Activated CD8-positive, alpha-beta T cell treated with anti-CD3 and anti-CD28 coated beads, Interleukin-2, amount 10 ng/mL, durations not matched to agents 7 days and 5 days (primary cell): ENCODE data around the gene CNPY4. TPM values are rescaled to one million over a fixed set of nuclear protein-coding genes. Genes with fewer than 3 reads are reported as not detected.

Experiments
- ATAC-seq: fragments of 150-1000 bp; cut with Tn5 transposase; one replicate; pipeline ENCODE4 v1.10.0; 2021; ENCODE audit warnings: moderate library complexity
- CTCF ChIA-PET: fragments of 350-600 bp; sonication (Branson Sonifier 250); formaldehyde crosslinking; loops from one replicate; lab custom pipeline; 2021; ENCODE audit warnings: antibody characterized with exemption; lab: Charles Lee
- POLR2A ChIA-PET: fragments of 350-600 bp; sonication (Branson Sonifier 250); formaldehyde crosslinking; loops from one replicate; lab custom pipeline; 2021; ENCODE audit warnings: antibody characterized with exemption; lab: Charles Lee
- DNase-seq: peaks from one replicate; pipeline ENCODE4 v3.0.0-alpha.2; 2020
- H3K27ac Mint-ChIP-seq: one replicate; pipeline ENCODE4 v1.8.0; 2021; ENCODE audit warnings: mild to moderate bottlenecking, mixed read lengths
- H3K27me3 Mint-ChIP-seq: one replicate; pipeline ENCODE4 v1.8.0; 2021; ENCODE audit warnings: low read depth, mixed read lengths
- H3K36me3 Mint-ChIP-seq: one replicate; pipeline ENCODE4 v1.8.0; 2021; ENCODE audit warnings: low read depth, mixed read lengths
- H3K4me1 Mint-ChIP-seq: one replicate; pipeline ENCODE4 v1.8.0; 2021; ENCODE audit warnings: low read depth, mixed read lengths
- H3K4me3 Mint-ChIP-seq: one replicate; pipeline ENCODE4 v1.8.0; 2021; ENCODE audit warnings: mild to moderate bottlenecking, mixed read lengths
- H3K9me3 Mint-ChIP-seq: one replicate; pipeline ENCODE4 v1.8.0; 2022; ENCODE audit warnings: mixed read lengths; ENCODE audit not compliant: insufficient read depth
- total RNA-seq, 2 experiments: library from RNA; stranded (reverse); gene quantifications; one replicate each; pipeline ENCODE4 v1.2.3, GENCODE V29; 2021

Gene CNPY4, protein sequence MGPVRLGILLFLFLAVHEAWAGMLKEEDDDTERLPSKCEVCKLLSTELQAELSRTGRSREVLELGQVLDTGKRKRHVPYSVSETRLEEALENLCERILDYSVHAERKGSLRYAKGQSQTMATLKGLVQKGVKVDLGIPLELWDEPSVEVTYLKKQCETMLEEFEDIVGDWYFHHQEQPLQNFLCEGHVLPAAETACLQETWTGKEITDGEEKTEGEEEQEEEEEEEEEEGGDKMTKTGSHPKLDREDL
- total RNA-seq = 10 to 100 TPM; 32.4 to 35.5 TPM

DNA sequence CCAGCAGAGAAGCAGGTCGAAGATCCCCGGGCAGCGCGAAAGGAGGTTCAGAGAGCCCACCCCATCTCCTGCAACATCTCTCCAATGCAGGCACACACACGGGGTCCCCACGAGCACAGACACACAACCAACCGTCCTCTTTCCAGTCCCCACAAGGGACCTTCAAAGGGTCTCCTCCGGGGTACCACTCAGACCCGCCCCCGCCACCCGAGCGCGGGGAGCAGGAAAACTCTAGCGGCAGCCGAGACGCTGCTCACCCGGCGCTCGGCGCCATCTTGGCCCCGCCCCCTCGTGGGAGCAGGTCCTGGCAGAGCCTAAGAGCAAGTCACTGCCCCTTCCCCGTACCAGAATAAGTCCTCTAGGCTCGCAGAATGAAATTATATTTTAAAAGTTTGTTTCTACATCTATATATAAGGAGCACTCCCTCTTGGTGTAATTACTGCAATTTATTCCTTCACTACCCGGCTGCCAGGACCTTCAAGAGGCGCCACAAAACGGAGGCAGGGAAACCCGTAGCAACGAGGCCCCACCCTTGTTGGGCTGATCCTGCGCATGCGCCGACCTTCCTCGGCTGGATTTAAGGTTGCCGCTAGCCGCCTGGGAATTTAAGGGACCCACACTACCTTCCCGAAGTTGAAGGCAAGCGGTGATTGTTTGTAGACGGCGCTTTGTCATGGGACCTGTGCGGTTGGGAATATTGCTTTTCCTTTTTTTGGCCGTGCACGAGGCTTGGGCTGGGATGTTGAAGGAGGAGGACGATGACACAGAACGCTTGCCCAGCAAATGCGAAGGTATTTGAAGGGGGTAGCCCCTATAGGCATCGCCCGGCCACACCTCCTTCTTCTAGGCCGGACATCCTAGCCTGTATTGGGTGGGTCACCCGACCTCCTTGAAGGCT lies at the start of gene CNPY4, which contains the start of gene TAF6:
CNPY4 (plus strand) TSS at position 563 of the 898 bp plus-strand sequence; CDS start at position 674, 111 bp downstream.
TAF6 (minus strand) TSS at position 287 of the 898 bp plus-strand sequence. CDS start 5,149 bp downstream, outside the sequence.
- peak; percentile 77 for ATAC-seq
- ChIA-PET POLR2A (interaction anchor here (1.0 to 3.1 kb wide), 4 partner anchors 14 to 310 kb away, joined by 4 to 34 read pairs (median 5); partner anchors contain the start of genes AP4M1, MCM7, PVRIG and ZCWPW1), CTCF (interaction anchor here (0.7 to 2.0 kb wide), 8 partner anchors 9 to 289 kb away, joined by 3 to 11 read pairs (median 4); partner anchors contain the start of genes AP4M1 and MCM7)
- H3K4me3 Mint-ChIP-seq = peak within 1 kb of the TSS; percentile 93
- no peaks in the 10 kb centered on the region for H3K27me3 Mint-ChIP-seq
- no peaks in the 10 kb centered on the region for H3K9me3 Mint-ChIP-seq
- peaks cover 23% of the 10 kb centered on the region for H3K4me1 Mint-ChIP-seq
- H3K36me3 Mint-ChIP-seq = peaks cover 37% of the 10 kb centered on the region
- H3K27ac Mint-ChIP-seq = peak within 1 kb of the TSS; percentile 95
- peak; percentile 96 for DNase-seq

DNA sequence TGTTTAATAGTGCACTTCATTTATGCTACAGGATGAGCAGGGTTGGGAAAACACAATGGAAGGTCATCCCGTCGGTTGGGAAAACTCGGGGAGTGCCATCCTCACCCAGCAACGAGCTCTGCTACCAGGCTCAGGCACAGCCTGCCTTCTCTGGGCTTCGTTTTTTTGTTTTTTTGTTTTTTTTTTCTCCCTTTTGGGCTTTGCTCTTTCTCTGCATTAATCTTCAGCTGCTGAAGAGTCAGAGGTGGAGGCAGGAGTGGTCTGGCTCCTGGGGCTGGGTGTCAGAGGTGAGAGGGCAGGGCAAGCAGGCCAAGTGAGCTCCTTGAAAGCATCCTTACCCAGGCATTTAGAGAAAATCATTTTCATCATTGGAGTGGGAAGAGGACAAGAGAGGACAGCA lies 49.4 kb upstream of the CNPY4 start:
- H3K4me3 Mint-ChIP-seq = no peak overlapping the region
- POLR2A ChIA-PET = no interaction called here
- CTCF ChIA-PET = no interaction called here

DNA sequence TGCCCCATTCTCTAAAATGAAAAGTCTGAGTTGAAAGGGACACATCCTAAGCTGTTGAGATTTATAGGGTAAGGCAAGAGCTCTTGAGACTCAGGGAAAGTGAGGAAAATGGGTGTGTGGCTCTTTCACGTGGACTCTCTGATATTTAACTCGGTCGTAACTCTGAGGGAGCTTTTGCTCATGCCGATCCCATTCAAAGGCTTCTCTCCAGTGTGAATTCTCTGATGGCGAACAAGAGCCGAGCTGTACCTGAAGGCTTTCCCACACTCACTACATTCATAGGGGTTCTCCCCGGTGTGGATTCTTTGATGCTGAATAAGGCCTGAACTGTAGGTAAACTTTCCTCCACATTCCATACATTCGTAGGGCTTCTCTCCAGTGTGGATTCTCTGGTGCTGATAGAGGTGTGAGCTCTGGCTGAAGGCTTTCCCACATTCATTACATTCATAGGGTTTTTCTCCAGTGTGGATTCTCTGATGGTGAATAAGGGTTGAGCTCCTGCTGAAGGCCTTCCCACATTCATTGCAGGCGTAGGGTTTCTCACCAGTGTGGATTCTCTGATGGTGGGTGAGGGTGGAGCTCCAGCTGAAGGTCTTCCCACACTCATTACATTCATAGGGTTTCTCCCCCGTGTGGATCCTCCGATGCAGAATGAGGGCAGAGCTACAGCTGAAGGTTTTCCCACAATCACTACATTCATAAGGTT lies 48.3 kb upstream of the CNPY4 start:
- Mint-ChIP-seq H3K27ac (no peak overlapping the region), H3K36me3 (peaks cover 76% of the 10 kb centered on the region), H3K9me3 (peaks cover 26% of the 10 kb centered on the region), H3K27me3 (no peaks in the 10 kb centered on the region), H3K4me3 (no peak overlapping the region), H3K4me1 (no peaks in the 10 kb centered on the region)
- ATAC-seq = no peak
- ChIA-PET CTCF (interaction anchor here (0.8 to 1.1 kb wide), 3 partner anchors 8 to 18 kb away, joined by 3 to 5 read pairs (median 4); partner anchors contain the start of gene ZNF3), POLR2A (interaction anchor here (1.1 kb wide), 1 partner anchor 56 kb away, joined by 4 read pairs; the partner anchor contains the start of gene ZKSCAN1)
- DNase-seq = no peak

More for the DNA sequence above, 49.4 kb upstream of the CNPY4 start:
- Mint-ChIP-seq H3K9me3 (peaks cover 26% of the 10 kb centered on the region), H3K27me3 (no peaks in the 10 kb centered on the region), H3K4me1 (no peaks in the 10 kb centered on the region), H3K36me3 (peaks cover 68% of the 10 kb centered on the region), H3K27ac (no peak overlapping the region)
- ATAC-seq (no peak), DNase-seq (no peak)

DNA sequence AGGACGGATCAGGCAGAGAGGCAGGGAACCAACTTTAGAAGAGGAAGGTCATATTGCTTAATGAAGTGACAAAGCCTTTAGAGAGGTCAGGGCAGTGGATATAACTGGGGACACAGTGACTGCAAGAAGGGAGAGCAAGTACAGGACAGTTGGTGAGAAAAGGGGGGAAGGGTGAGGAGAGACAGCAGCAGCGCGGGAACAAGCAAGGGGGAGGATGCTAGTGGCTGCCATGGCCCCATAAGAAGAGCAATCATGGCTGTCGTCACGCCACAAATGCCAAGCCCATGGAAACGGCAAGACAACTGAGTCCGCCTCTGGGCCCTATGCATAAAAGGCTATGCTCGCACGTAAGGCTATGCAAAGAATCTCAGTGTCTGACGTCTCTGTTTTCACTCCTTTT lies 47.0 kb upstream of the CNPY4 start:
- no peak overlapping the region for H3K27ac Mint-ChIP-seq
- CTCF ChIA-PET = interaction anchor here (1.3 to 1.5 kb wide), 2 partner anchors 10 to 22 kb away, joined by 3 to 4 read pairs; partner anchors contain the start of gene ZSCAN21
- no peak for ATAC-seq

DNA sequence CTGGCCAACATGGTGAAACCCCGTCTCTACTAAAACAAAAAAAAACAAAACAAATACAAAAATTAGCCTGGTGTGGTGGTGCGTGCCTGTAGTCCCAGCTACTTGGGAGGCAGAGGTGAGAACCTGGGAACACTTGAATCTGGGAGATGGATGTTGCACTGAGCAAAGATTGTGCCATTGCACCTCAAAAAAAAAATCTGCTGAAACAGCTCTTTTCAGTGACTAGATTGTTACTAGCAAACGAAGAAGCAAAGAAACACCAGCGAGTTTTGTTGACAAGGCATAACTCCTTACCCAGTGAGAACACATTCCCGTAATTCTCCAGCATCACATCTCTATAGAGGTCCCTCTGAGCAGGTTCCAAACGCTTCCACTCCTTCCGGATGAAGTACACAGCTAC lies 44.6 kb upstream of the CNPY4 start:
- no peak for DNase-seq
- CTCF ChIA-PET = no interaction called here
- Mint-ChIP-seq H3K27me3 (no peaks in the 10 kb centered on the region), H3K9me3 (peaks cover 26% of the 10 kb centered on the region), H3K4me1 (peaks cover 4% of the 10 kb centered on the region), H3K27ac (no peak overlapping the region), H3K4me3 (no peak overlapping the region), H3K36me3 (peaks cover 82% of the 10 kb centered on the region)
- ATAC-seq = no peak
- POLR2A ChIA-PET = interaction anchor here (0.6 to 0.7 kb wide), 3 partner anchors 58 to 712 kb away, joined by 3 to 4 read pairs (median 3); no protein-coding TSS in a partner anchor

More for the DNA sequence above, 47.0 kb upstream of the CNPY4 start:
- Mint-ChIP-seq H3K4me1 (no peaks in the 10 kb centered on the region), H3K27me3 (no peaks in the 10 kb centered on the region), H3K4me3 (no peak overlapping the region), H3K36me3 (peaks cover 83% of the 10 kb centered on the region), H3K9me3 (peaks cover 26% of the 10 kb centered on the region)
- no peak for DNase-seq
- POLR2A ChIA-PET = interaction anchor here (1.4 kb wide), 1 partner anchor 8 kb away, joined by 5 read pairs; no protein-coding TSS in a partner anchor

DNA sequence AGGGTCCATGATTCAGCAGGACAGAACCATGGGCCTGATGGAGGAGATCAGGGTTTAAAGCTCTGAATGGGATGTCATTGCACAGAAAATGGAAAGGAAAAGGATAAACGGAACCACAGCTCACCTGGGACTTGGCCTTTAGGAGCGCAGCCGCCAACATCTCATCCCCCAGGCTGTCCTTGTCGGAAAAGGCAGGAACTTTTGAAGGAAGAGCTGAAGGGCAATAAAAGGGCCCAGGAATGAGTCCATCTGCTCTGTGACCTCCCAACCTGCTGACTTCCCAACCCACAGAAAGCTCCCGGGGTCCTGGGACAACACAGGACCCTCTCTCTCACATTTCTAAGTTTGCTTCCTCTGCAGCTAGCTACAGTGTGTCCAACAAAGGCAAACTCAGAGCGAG lies 44.0 kb upstream of the CNPY4 start:
- no peak for ATAC-seq
- Mint-ChIP-seq H3K36me3 (peaks cover 76% of the 10 kb centered on the region), H3K9me3 (peaks cover 21% of the 10 kb centered on the region), H3K27ac (no peak overlapping the region), H3K4me3 (no peak overlapping the region), H3K27me3 (no peaks in the 10 kb centered on the region), H3K4me1 (peaks cover 9% of the 10 kb centered on the region)
- no peak for DNase-seq
- ChIA-PET CTCF (interaction anchor here (1.2 kb wide), 1 partner anchor 14 kb away, joined by 3 read pairs; no protein-coding TSS in a partner anchor), POLR2A (interaction anchor here (0.6 kb wide), 1 partner anchor 616 kb away, joined by 3 read pairs; no protein-coding TSS in a partner anchor)

DNA sequence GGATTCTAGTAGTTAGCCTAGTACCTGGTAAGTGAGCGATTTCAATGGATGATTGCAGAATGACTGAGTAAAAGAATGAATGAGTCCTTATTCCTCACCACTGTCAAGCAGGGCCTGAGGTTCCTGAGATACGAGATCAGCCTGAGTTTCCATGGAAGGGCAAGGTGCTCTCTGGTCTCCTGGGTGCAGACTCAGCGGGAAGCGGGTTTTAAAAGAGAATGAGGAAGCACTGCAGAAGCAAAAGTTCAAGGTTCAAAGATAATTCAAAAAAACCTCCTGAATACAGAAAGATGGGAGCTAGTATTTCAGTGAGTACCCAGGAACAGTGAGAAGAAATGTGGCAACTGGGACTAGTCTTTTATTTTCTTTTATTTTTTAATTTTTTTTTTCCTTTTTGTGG lies 42.2 kb upstream of the CNPY4 start:
- peaks cover 9% of the 10 kb centered on the region for H3K9me3 Mint-ChIP-seq
- no peak for ATAC-seq
- H3K27me3 Mint-ChIP-seq = no peaks in the 10 kb centered on the region
- no peak overlapping the region for H3K4me3 Mint-ChIP-seq
- peaks cover 58% of the 10 kb centered on the region for H3K36me3 Mint-ChIP-seq
- ChIA-PET POLR2A (interaction anchor here (0.7 kb wide), 1 partner anchor 62 kb away, joined by 3 read pairs; no protein-coding TSS in a partner anchor), CTCF (interaction anchor here (0.6 to 1.1 kb wide), 2 partner anchors 13 to 97 kb away, joined by 3 to 5 read pairs; no protein-coding TSS in a partner anchor)
- DNase-seq = no peak
- H3K27ac Mint-ChIP-seq = no peak overlapping the region
- peaks cover 17% of the 10 kb centered on the region for H3K4me1 Mint-ChIP-seq

DNA sequence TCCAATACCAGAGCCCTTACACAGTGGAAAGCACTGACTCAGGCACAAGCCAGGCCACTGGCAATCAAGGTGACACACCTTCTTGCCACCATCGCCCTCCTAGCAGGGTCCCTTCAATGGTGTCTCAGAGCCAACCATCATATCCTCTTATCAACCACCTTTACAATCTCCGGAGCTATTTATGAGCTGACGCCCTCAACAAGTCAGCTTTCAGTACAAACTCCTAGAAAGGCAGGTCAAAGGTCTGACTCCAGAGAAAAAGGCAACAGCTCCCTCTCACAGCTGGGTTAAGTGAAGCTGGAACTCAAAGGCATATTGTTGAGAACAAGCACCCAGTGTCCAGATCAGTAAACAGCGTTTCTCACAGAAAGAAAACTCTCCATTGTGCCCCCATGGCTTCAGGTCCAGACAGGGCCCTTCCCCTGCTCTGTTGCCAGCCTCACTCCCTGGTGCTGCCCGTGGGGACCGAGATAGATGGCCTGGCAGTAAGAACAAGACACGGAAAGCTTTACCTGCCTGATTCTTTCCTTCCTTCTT lies 40.3 kb upstream of the CNPY4 start:
- no peak for ATAC-seq
- Mint-ChIP-seq H3K4me1 (peaks cover 25% of the 10 kb centered on the region), H3K4me3 (no peak overlapping the region), H3K9me3 (no peaks in the 10 kb centered on the region), H3K36me3 (peaks cover 41% of the 10 kb centered on the region), H3K27ac (peak overlapping the region; percentile 17), H3K27me3 (peaks cover 3% of the 10 kb centered on the region)
- POLR2A ChIA-PET = no interaction called here
- no peak for DNase-seq
- CTCF ChIA-PET = interaction anchor here (1.2 to 1.8 kb wide), 2 partner anchors 8 to 38 kb away, joined by 3 to 5 read pairs; no protein-coding TSS in a partner anchor

DNA sequence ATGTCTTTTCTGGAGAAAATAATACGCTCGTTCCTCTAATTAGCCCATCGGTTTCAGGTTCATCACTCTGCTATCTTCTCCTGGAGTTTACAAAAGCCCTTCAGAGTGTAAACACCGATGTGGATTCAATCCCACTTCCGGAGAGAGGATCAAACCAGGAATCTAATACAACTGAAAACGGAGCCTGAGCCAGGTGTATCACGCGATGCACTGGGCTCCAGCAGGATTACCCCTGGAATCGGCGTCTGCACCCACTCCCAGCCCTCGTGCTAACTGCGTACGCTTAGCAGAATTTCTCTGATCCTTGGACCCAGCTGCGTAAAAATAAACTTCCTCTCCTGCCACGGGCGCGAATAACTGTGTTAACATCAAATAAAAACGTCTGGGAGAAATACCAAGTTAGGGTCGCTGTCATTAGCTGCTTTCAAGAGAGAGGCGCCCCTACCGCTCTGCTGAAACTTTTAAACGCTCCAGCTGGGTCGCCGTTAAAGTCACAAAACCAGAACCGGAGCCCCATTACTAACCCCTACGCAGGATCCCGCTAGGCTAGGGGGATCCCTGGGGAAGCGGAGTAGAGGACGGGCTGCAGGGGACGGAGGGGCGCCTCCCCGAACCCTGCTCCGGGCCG lies 38.4 kb upstream of the CNPY4 start:
- H3K27ac Mint-ChIP-seq = peak overlapping the region; percentile 72
- peaks cover 3% of the 10 kb centered on the region for H3K27me3 Mint-ChIP-seq
- ChIA-PET POLR2A (interaction anchor here (0.6 to 3.0 kb wide), 4 partner anchors 19 to 161 kb away, joined by 3 to 19 read pairs (median 4); partner anchors contain the start of genes AP4M1, MCM7, ZKSCAN1 and ZSCAN21), CTCF (interaction anchor here (0.9 to 1.2 kb wide), 3 partner anchors 9 to 96 kb away, joined by 3 read pairs; partner anchors contain the start of genes GPC2 and STAG3)
- DNase-seq = no peak
- peaks cover 21% of the 10 kb centered on the region for H3K36me3 Mint-ChIP-seq
- H3K4me1 Mint-ChIP-seq = peaks cover 25% of the 10 kb centered on the region
- no peaks in the 10 kb centered on the region for H3K9me3 Mint-ChIP-seq
- H3K4me3 Mint-ChIP-seq = peak overlapping the region; percentile 83
- ATAC-seq = no peak
